ENCODE results near the gene CACNA2D3. TPM values are rescaled to one million over a fixed set of nuclear protein-coding genes. Genes with fewer than 3 reads are reported as not detected.

CACNA2D3 gene
- total RNA-seq, 1 experiment from 2014 or later: not detected

DNA sequence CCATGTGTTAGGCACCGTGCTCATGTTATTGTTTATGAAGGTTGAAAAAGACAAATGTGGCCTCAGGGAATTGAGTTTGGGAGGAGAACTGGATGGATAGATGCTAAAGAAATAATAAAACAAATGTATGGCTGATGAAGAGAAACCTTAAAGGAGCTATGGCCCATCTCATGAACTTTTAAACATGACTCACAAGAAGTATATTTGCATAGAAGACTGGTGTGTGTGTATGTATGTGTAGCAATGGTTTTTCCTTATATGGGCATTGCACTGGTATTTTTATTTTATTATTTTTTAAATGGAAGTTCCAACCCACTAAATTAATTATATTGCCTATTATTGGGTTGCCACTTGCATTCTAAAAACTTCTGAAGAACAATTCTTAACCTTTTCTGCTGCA lies 31.1 kb downstream of the CACNA2D3 start:
- H3F3A ChIP-seq (ENCODE audit: low read length, unreplicated experiment): no peaks in the 10 kb centered on the region
- ATAC-seq (no peak), DNase-seq (no peak)
- no peaks in the 10 kb centered on the region for H3K4me1 ChIP-seq (ENCODE audit: insufficient read depth, low read length)
- no peak overlapping the region for H3K4me3 ChIP-seq (ENCODE audit: low read length)
- ChIA-PET POLR2A (ENCODE audit: unreplicated experiment) (no interaction called here), CTCF (no interaction called here)
- TF ChIP-seq, protein P1, sequence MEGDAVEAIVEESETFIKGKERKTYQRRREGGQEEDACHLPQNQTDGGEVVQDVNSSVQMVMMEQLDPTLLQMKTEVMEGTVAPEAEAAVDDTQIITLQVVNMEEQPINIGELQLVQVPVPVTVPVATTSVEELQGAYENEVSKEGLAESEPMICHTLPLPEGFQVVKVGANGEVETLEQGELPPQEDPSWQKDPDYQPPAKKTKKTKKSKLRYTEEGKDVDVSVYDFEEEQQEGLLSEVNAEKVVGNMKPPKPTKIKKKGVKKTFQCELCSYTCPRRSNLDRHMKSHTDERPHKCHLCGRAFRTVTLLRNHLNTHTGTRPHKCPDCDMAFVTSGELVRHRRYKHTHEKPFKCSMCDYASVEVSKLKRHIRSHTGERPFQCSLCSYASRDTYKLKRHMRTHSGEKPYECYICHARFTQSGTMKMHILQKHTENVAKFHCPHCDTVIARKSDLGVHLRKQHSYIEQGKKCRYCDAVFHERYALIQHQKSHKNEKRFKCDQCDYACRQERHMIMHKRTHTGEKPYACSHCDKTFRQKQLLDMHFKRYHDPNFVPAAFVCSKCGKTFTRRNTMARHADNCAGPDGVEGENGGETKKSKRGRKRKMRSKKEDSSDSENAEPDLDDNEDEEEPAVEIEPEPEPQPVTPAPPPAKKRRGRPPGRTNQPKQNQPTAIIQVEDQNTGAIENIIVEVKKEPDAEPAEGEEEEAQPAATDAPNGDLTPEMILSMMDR (conservative IDR thresholded peaks at IDR 0.05; ENCODE audit: low read depth, low read length): no peak
- TF ChIP-seq EZH2 (IDR thresholded peaks at IDR 0.05; ENCODE audit: low read length, unreplicated experiment) (no peak), EZH2phosphoT487 (IDR thresholded peaks at IDR 0.05; ENCODE audit: borderline replicate concordance, low read length) (no peak)
- intact Hi-C loops (cut with micrococcal nuclease): no loop called here
- H3K27me3 ChIP-seq (ENCODE audit: low read length): peaks cover 6% of the 10 kb centered on the region
- H2AFZ ChIP-seq (ENCODE audit: low read length): no peak overlapping the region
- H3K36me3 ChIP-seq (ENCODE audit: low read depth, low read length): no peaks in the 10 kb centered on the region
- H3K9ac ChIP-seq (ENCODE audit: low read length): no peak overlapping the region
- no TSS peak for BruUV-seq (replicated peaks)
- H3K79me2 ChIP-seq (ENCODE audit: low read length): no peaks in the 10 kb centered on the region
- H3K4me2 ChIP-seq (ENCODE audit: low read length): no peak overlapping the region
- H3K27ac ChIP-seq (ENCODE audit: low read length): no peak overlapping the region
- no peaks in the 10 kb centered on the region for H4K20me1 ChIP-seq (ENCODE audit: low read length)
- no peaks in the 10 kb centered on the region for H3K9me2 ChIP-seq (replicated peaks; ENCODE audit: low read length)
- no peaks in the 10 kb centered on the region for H3K9me3 ChIP-seq (ENCODE audit: low read length)

DNA sequence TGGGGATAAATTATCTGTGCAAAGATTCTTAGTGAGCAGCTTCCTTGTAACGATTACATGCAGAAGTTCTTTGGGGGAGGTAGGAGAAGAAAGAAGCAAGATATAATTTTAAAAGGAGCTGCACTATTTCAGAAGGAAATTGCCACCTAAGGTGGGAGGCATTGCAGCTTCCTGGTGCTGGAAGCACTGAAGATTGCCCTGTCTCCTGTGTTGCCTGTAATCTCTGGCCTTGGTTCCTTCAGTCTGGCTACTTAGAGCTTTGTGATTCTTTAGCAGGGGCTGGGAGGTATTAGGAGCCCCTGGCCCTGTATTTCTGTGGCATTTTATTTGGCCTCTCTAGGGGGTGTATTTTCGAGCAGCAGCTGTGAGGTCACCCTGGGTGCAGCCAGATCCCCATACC lies 35.5 kb downstream of the CACNA2D3 start:
- Histone ChIP-seq H3K9ac (ENCODE audit: low read length) (no peak overlapping the region), H3K4me3 (ENCODE audit: low read length) (no peak overlapping the region), H3K9me2 (replicated peaks; ENCODE audit: low read length) (no peaks in the 10 kb centered on the region), H3K4me1 (ENCODE audit: insufficient read depth, low read length) (no peaks in the 10 kb centered on the region), H4K20me1 (ENCODE audit: low read length) (no peaks in the 10 kb centered on the region), H3K9me3 (ENCODE audit: low read length) (no peaks in the 10 kb centered on the region), H3K79me2 (ENCODE audit: low read length) (no peaks in the 10 kb centered on the region), H3K4me2 (ENCODE audit: low read length) (no peak overlapping the region), H2AFZ (ENCODE audit: low read length) (no peak overlapping the region), H3K27ac (ENCODE audit: low read length) (no peak overlapping the region), H3K36me3 (ENCODE audit: low read depth, low read length) (no peaks in the 10 kb centered on the region), H3F3A (ENCODE audit: low read length, unreplicated experiment) (no peaks in the 10 kb centered on the region), H3K27me3 (ENCODE audit: low read length) (peaks cover 6% of the 10 kb centered on the region)
- ATAC-seq (no peak), DNase-seq (no peak)
- no TSS peak for BruUV-seq (replicated peaks)
- intact Hi-C loops (cut with micrococcal nuclease): no loop called here
- ChIA-PET POLR2A (ENCODE audit: unreplicated experiment) (no interaction called here), CTCF (no interaction called here)
- TF ChIP-seq, protein P1 (conservative IDR thresholded peaks at IDR 0.05; ENCODE audit: low read depth, low read length): no peak
- TF ChIP-seq EZH2phosphoT487 (IDR thresholded peaks at IDR 0.05; ENCODE audit: borderline replicate concordance, low read length): no peak
- TF ChIP-seq EZH2 (IDR thresholded peaks at IDR 0.05; ENCODE audit: low read length, unreplicated experiment): no peak

DNA sequence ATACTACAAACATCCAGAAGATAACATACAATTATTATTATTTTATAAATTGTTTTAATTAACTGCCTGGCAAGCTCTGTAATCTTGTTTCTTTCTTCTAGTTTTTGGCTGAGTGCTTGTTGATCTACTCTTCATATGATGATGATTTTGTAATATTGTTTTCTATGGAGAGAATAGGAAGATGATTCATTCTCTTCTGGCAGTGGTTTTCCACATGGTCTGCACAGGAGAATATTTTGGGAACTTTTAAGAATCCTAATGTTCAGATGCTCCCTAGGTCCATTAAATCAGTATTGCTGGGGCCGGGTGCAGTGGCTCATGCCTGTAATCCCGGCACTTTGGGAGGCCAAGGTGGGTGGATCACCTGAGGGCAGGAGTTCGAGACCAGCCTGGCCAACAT lies 37.6 kb downstream of the CACNA2D3 start:
- no peak overlapping the region for H3K4me3 ChIP-seq (ENCODE audit: low read length)
- DNase-seq (no peak), ATAC-seq (no peak)
- intact Hi-C loops (cut with micrococcal nuclease): no loop called here
- H3K36me3 ChIP-seq (ENCODE audit: low read depth, low read length): no peaks in the 10 kb centered on the region
- no peak overlapping the region for H3K9ac ChIP-seq (ENCODE audit: low read length)
- TF ChIP-seq EZH2phosphoT487 (IDR thresholded peaks at IDR 0.05; ENCODE audit: borderline replicate concordance, low read length) (no peak), EZH2 (IDR thresholded peaks at IDR 0.05; ENCODE audit: low read length, unreplicated experiment) (no peak)
- TF ChIP-seq, protein P1 (conservative IDR thresholded peaks at IDR 0.05; ENCODE audit: low read depth, low read length): no peak
- ChIA-PET CTCF (no interaction called here), POLR2A (ENCODE audit: unreplicated experiment) (no interaction called here)
- H3K4me1 ChIP-seq (ENCODE audit: insufficient read depth, low read length): no peaks in the 10 kb centered on the region
- H3K4me2 ChIP-seq (ENCODE audit: low read length): no peak overlapping the region
- no peaks in the 10 kb centered on the region for H4K20me1 ChIP-seq (ENCODE audit: low read length)
- no peaks in the 10 kb centered on the region for H3F3A ChIP-seq (ENCODE audit: low read length, unreplicated experiment)
- no TSS peak for BruUV-seq (replicated peaks)
- no peak overlapping the region for H2AFZ ChIP-seq (ENCODE audit: low read length)
- no peaks in the 10 kb centered on the region for H3K9me3 ChIP-seq (ENCODE audit: low read length)
- H3K27me3 ChIP-seq (ENCODE audit: low read length): peaks cover 5% of the 10 kb centered on the region
- no peak overlapping the region for H3K27ac ChIP-seq (ENCODE audit: low read length)
- H3K79me2 ChIP-seq (ENCODE audit: low read length): no peaks in the 10 kb centered on the region
- no peaks in the 10 kb centered on the region for H3K9me2 ChIP-seq (replicated peaks; ENCODE audit: low read length)
